HL-60 (cell line): Measurements from ENCODE around the gene CLSTN3.
A peak's percentile ranks its signal among the peaks of the same experiment; 100 is the strongest.

Experiments used
- DNase-seq, 2 experiments: peaks; one replicate each; pipeline ENCODE4 v3.0.0-alpha.2; 2010 to 2020; ENCODE audit warnings: low read depth in 1 of 2, low spot score in 1 of 2
- H3K27ac ChIP-seq: fragments of 250-450 bp; sonication (Bioruptor Pico); replicated peaks from 2 replicates; pipeline ENCODE4 v1.5.1; 2020; ENCODE audit warnings: mild to moderate bottlenecking, moderate library complexity
- H3K27me3 ChIP-seq: fragments of 250-450 bp; sonication (Bioruptor Pico); 2 replicates; pipeline ENCODE4 v1.5.1; 2021; ENCODE audit warnings: mild to moderate bottlenecking, moderate library complexity; ENCODE audit not compliant: insufficient read depth, poor library complexity, severe bottlenecking
- H3K4me3 ChIP-seq: replicated peaks from 2 replicates; pipeline ENCODE4 v1.5.1; 2011; ENCODE audit warnings: mild to moderate bottlenecking, control low read depth, low read length; ENCODE audit not compliant: insufficient read depth
- GABPA ChIP-seq: IDR thresholded peaks from 2 replicates; pipeline ENCODE4 v1.6.1; 2012; ENCODE audit warnings: low read depth
- POLR2AphosphoS5 ChIP-seq: IDR thresholded peaks from 2 replicates; pipeline ENCODE4 v1.6.1; 2012; ENCODE audit warnings: low read depth
- SPI1 ChIP-seq: IDR thresholded peaks from 2 replicates; pipeline ENCODE4 v1.6.1; 2012; ENCODE audit warnings: low read depth, mild to moderate bottlenecking, borderline replicate concordance
- TF ChIP-seq, protein P1 (sequence below): IDR thresholded peaks from 2 replicates; pipeline ENCODE4 v1.6.1; 2012; ENCODE audit warnings: low read depth; ENCODE audit not compliant: insufficient replicate concordance
- TF ChIP-seq, protein P2 (sequence below): IDR thresholded peaks from one replicate; pipeline ENCODE4 v1.5.1; 2011; ENCODE audit warnings: low read length, control low read depth, inconsistent platforms; ENCODE audit not compliant: insufficient read depth

The CLSTN3 gene

DNA sequence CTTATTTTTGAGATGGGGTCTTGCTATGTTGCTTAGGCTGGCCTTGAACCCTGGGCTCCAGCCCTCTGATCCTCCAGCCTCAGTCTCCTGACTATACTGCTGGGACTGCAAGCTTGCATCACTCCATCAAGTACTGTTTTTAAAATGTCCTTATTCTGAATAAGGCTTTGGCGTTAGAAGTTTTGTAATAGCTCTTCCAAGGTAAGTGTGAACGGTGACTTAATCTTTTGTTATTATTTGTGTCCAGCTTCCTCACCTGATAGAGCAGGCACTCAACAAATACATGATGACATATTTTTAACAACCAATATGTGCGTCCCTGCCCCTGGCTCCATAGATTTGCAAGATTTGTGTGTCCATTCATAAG, 22.6 kb upstream of the CLSTN3 start:
- no peaks in the 10 kb centered on the region for H3K27me3 ChIP-seq
- H3K4me3 ChIP-seq, result peak overlapping the region; percentile 51
- DNase-seq, result peak; percentile 29 to 41
- H3K27ac ChIP-seq, result peak overlapping the region; percentile 95
- TF ChIP-seq GABPA, result no peak
- TF ChIP-seq, protein P1, sequence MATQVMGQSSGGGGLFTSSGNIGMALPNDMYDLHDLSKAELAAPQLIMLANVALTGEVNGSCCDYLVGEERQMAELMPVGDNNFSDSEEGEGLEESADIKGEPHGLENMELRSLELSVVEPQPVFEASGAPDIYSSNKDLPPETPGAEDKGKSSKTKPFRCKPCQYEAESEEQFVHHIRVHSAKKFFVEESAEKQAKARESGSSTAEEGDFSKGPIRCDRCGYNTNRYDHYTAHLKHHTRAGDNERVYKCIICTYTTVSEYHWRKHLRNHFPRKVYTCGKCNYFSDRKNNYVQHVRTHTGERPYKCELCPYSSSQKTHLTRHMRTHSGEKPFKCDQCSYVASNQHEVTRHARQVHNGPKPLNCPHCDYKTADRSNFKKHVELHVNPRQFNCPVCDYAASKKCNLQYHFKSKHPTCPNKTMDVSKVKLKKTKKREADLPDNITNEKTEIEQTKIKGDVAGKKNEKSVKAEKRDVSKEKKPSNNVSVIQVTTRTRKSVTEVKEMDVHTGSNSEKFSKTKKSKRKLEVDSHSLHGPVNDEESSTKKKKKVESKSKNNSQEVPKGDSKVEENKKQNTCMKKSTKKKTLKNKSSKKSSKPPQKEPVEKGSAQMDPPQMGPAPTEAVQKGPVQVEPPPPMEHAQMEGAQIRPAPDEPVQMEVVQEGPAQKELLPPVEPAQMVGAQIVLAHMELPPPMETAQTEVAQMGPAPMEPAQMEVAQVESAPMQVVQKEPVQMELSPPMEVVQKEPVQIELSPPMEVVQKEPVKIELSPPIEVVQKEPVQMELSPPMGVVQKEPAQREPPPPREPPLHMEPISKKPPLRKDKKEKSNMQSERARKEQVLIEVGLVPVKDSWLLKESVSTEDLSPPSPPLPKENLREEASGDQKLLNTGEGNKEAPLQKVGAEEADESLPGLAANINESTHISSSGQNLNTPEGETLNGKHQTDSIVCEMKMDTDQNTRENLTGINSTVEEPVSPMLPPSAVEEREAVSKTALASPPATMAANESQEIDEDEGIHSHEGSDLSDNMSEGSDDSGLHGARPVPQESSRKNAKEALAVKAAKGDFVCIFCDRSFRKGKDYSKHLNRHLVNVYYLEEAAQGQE, result no peak
- TF ChIP-seq, protein P2, sequence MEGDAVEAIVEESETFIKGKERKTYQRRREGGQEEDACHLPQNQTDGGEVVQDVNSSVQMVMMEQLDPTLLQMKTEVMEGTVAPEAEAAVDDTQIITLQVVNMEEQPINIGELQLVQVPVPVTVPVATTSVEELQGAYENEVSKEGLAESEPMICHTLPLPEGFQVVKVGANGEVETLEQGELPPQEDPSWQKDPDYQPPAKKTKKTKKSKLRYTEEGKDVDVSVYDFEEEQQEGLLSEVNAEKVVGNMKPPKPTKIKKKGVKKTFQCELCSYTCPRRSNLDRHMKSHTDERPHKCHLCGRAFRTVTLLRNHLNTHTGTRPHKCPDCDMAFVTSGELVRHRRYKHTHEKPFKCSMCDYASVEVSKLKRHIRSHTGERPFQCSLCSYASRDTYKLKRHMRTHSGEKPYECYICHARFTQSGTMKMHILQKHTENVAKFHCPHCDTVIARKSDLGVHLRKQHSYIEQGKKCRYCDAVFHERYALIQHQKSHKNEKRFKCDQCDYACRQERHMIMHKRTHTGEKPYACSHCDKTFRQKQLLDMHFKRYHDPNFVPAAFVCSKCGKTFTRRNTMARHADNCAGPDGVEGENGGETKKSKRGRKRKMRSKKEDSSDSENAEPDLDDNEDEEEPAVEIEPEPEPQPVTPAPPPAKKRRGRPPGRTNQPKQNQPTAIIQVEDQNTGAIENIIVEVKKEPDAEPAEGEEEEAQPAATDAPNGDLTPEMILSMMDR, result no peak
- no peak for TF ChIP-seq SPI1
- no peak for TF ChIP-seq POLR2AphosphoS5

DNA sequence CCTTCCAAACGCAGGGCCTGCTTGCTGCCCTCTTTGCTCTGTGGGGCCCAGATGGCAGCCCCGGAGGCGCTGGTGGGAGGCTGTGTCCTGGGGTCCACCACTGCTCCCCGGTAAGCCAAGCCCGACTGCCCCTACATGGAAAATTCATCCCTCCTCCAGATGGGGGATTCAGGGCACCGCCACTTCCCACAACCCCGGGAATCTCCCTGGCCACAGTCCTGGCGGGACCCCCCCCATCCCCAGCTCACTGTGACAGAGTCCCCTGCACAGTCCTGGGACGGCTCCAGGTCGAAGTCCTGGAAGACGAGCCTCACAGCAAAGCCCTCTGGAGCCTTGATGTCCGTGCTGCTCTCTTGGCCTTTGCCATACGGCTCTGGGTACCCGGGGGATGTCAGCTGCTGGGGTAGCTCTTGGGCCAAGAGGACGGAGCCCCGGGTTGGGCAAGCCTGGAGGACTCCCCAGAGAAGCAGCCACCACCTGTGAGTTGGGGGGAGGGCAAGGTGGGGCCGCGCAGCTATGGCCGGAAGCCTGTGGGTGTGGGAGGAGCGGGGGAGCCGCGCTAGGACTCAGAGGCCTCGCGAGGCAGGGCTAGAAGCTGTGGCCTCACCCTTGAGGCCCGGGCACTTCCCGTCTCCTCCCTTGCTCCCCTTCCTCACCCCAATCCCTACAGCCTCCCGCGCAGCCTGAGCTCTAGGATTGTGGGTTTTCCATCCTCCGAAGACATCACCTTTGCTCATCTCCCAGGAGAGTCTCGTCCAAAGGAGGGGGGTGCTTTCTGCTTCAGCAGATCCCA, 22.0 kb upstream of the CLSTN3 start:
- peak overlapping the region; percentile 95 for H3K27ac ChIP-seq
- DNase-seq, result peak; percentile 90 to 94
- TF ChIP-seq SPI1 (peak; percentile 87), POLR2AphosphoS5 (peak; percentile 94), GABPA (no peak)
- TF ChIP-seq, protein P1, result no peak
- TF ChIP-seq, protein P2, result no peak
- H3K4me3 ChIP-seq, result peak overlapping the region; percentile 51
- H3K27me3 ChIP-seq, result no peaks in the 10 kb centered on the region

DNA sequence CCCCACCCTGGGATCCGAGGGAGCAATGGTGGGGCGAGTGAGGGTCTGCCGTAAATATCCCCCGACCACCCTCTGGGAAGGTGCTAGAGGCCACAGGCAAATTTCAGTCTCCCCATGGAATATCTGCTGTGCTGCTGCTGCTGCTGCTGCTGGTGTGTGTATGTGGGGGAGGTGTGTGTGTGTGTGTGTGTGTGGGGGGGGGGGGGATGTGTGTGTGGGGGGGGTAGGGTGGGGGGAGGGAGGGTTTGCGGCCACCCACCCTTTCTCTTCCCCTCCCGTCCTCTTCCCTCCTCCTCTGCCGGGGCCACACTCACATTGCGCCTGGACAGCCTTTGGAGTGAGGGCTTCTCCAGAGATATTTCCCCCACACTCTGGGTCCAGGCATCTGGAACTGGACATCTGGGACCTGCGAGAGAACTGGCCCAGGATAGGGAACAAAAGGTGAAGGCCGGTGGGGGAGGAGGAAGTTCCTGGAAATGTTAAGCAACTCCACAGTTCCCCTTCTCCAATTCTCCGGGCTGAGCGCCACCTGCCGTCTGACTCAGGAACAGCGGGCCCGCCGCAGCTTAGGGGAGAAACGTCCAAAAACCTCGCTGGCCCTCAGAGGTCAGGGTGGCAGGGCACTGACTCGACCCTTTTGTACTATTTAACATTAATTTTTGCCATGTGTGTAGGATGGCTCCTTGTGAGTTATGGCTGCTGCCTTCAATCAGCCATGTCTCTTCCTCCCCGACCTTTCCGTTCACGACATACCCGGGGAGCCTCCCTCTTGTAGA, 21.2 kb upstream of the CLSTN3 start, which contains the start of gene C1RL:
C1RL (minus strand) TSS at position 419 of the 776 bp plus-strand sequence; CDS start at position 385, 34 bp downstream.
- TF ChIP-seq POLR2AphosphoS5, result peak; percentile 54
- TF ChIP-seq, protein P2, result peak; percentile 97
- TF ChIP-seq SPI1, result peak; percentile 97
- no peak for TF ChIP-seq GABPA
- TF ChIP-seq, protein P1, result peak; percentile 45

More for the DNA sequence above, 21.2 kb upstream of the CLSTN3 start, which contains the start of gene C1RL:
- Histone ChIP-seq H3K27ac (peak within 1 kb of the TSS; percentile 95), H3K4me3 (peak within 1 kb of the TSS; percentile 51), H3K27me3 (no peaks in the 10 kb centered on the region)
- peak; percentile 85 to 90 for DNase-seq
